Nephron (organoid): Measurements from ENCODE around the gene TUT4.
"Not testable (repeated sequence)": the region's sequence is repeated elsewhere in the genome, so short reads cannot be mapped to it uniquely, and the experiment has no call there.

ENCODE experiments used
- H3K27ac Mint-ChIP-seq, 3 experiments: 2 replicates each; pipeline ENCODE4 v1.8.0; 2020; ENCODE audit warnings: mixed read lengths in 3 of 3, mild to moderate bottlenecking in 2 of 3, moderate library complexity in 1 of 3
- H3K27me3 Mint-ChIP-seq: 2 replicates; pipeline ENCODE4 v1.8.0; 2021; ENCODE audit warnings: low read depth, mild to moderate bottlenecking, moderate library complexity, mixed read lengths
- H3K36me3 Mint-ChIP-seq: 2 replicates; pipeline ENCODE4 v1.8.0; 2020; ENCODE audit warnings: low read depth, mixed read lengths
- H3K4me1 Mint-ChIP-seq: 2 replicates; pipeline ENCODE4 v1.8.0; 2020; ENCODE audit warnings: mixed read lengths
- H3K4me3 Mint-ChIP-seq, 3 experiments: 2 replicates each; pipeline ENCODE4 v1.8.0; 2020; ENCODE audit warnings: mild to moderate bottlenecking in 3 of 3, mixed read lengths in 3 of 3, moderate library complexity in 2 of 3
- H3K9me3 Mint-ChIP-seq: 2 replicates; pipeline ENCODE4 v1.8.0; 2020; ENCODE audit warnings: mixed read lengths
- TF ChIP-seq, protein P1 (sequence below), 3 experiments: fragments of 200-600 bp; sonication (generic); IDR thresholded peaks; one replicate each; pipeline ENCODE4 v1.5.0; 2021; ENCODE audit warnings: antibody characterized with exemption in 3 of 3; ENCODE audit not compliant: unreplicated experiment in 3 of 3

Gene TUT4

DNA sequence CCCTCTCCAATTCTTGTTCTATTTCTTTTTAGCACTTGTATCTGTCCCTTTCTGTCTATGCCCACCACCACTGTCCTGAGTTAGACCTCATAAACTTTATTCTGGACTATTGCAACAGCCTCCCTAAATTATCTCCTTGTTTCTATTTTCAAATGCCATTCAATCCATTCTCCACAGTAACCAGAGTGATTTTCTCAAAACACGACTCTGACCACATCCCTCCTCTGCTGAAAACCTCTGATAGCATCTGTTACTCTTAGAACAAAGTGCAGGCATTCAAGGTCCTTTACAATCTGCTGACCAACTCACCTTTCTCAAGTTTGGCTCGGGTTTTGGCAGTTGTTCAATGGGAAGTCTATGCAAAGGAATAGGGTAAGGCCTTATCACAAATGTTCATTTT, 26.5 kb upstream of the TUT4 start:
- Mint-ChIP-seq H3K9me3 (no peaks in the 10 kb centered on the region), H3K36me3 (no peaks in the 10 kb centered on the region), H3K4me1 (peaks cover 4% of the 10 kb centered on the region), H3K27ac (no peak overlapping the region), H3K4me3 (no peak overlapping the region), H3K27me3 (no peaks in the 10 kb centered on the region)
- TF ChIP-seq, protein P1, sequence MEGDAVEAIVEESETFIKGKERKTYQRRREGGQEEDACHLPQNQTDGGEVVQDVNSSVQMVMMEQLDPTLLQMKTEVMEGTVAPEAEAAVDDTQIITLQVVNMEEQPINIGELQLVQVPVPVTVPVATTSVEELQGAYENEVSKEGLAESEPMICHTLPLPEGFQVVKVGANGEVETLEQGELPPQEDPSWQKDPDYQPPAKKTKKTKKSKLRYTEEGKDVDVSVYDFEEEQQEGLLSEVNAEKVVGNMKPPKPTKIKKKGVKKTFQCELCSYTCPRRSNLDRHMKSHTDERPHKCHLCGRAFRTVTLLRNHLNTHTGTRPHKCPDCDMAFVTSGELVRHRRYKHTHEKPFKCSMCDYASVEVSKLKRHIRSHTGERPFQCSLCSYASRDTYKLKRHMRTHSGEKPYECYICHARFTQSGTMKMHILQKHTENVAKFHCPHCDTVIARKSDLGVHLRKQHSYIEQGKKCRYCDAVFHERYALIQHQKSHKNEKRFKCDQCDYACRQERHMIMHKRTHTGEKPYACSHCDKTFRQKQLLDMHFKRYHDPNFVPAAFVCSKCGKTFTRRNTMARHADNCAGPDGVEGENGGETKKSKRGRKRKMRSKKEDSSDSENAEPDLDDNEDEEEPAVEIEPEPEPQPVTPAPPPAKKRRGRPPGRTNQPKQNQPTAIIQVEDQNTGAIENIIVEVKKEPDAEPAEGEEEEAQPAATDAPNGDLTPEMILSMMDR (IDR thresholded peaks at IDR 0.05; ENCODE audit: unreplicated experiment in 3 of 3) = no peak

DNA sequence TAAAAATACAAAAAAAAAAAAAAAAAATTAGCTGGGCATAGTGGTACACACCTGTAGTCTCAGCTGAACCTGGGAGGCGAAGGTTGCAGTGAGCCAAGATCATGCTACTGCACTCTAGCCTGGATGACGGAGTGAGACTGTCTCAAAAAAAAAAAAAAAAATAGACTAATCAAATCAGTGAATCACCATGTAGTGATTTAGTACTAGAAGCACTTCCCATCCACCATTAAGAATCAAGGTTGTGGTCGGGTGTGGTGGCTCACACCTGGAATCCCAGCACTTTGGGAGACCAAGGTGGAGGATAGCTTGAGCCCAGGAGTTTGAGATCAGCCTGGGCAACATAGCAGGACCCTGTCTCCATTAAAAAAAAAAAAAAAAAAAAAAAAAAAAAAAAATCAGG, 25.2 kb upstream of the TUT4 start:
- not testable (repeated sequence) for H3K36me3 Mint-ChIP-seq, H3K4me1 Mint-ChIP-seq, H3K27ac Mint-ChIP-seq, H3K9me3 Mint-ChIP-seq, H3K4me3 Mint-ChIP-seq, H3K27me3 Mint-ChIP-seq

DNA sequence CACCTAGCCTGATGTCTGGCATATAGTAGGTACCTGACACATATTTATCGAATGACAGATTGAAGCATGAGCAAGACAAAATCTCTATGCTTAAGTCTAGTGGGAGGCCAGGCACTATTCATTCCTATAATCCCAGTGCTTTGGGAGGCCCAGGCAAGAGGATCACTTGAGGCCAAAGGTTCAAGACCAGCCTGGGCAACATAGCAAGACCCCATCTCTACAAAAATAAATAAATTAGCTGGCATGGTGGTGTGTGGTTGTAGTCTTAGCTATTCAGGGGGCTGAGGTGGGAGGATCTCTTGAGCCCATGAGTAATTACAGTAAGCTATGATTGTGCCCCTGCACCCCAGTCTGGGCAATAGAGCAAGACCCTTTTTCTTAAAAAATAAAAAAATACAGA, 23.2 kb upstream of the TUT4 start:
- Mint-ChIP-seq H3K27ac (no peak overlapping the region), H3K36me3 (no peaks in the 10 kb centered on the region), H3K27me3 (no peaks in the 10 kb centered on the region), H3K4me3 (no peak overlapping the region), H3K4me1 (peaks cover 6% of the 10 kb centered on the region), H3K9me3 (no peaks in the 10 kb centered on the region)
- TF ChIP-seq, protein P1 (IDR thresholded peaks at IDR 0.05; ENCODE audit: unreplicated experiment in 3 of 3) = no peak

DNA sequence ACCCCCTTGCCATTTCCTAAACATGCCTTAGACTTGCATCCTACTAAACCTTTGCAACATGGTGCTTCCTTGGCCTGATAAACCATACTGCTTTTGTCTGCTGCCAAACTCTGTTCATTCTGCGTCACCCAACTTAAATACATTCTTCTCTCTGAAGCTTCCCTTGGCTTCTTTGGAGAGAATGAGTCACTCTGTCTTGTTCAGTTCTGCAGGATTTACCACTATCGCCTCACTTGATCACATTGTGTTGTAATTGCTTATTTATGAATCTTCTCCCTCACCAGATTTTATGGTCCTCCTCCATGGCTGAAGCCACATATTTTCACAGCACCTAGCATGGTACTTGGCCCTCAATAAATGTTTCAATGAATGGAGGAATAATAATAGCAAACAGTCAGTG, 21.7 kb upstream of the TUT4 start:
- Mint-ChIP-seq H3K4me1 (peaks cover 9% of the 10 kb centered on the region), H3K27me3 (no peaks in the 10 kb centered on the region), H3K4me3 (no peak overlapping the region), H3K36me3 (no peaks in the 10 kb centered on the region), H3K9me3 (no peaks in the 10 kb centered on the region), H3K27ac (peak overlapping the region in 2 of 3 experiments; percentile 58 to 63)
- TF ChIP-seq, protein P1 (IDR thresholded peaks at IDR 0.05; ENCODE audit: unreplicated experiment in 3 of 3) = no peak

DNA sequence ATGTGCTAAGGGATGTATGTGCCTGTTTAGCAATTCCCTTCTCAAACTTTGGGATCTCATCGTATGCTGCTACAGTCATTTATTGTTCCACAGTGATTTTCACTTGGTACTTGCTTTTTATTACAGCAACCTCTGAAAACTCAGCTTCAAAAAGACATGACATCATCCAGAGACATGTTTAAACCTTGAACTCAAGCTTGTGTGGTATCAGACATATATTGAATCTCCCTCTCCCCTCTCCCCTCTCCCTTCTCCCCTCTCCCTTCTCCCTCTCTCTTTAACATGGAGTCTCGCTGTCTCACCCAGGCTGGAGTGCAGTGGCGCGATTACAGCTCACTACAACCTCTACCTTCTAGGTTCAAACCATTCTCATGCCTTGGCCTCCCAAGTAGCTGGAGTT, 19.5 kb upstream of the TUT4 start:
- Mint-ChIP-seq H3K4me1 (peaks cover 27% of the 10 kb centered on the region), H3K36me3 (no peaks in the 10 kb centered on the region), H3K27me3 (no peaks in the 10 kb centered on the region), H3K27ac (peak overlapping the region in 1 of 3 experiments; percentile 60), H3K4me3 (no peak overlapping the region), H3K9me3 (no peaks in the 10 kb centered on the region)
- TF ChIP-seq, protein P1 (IDR thresholded peaks at IDR 0.05; ENCODE audit: unreplicated experiment in 3 of 3) = no peak

DNA sequence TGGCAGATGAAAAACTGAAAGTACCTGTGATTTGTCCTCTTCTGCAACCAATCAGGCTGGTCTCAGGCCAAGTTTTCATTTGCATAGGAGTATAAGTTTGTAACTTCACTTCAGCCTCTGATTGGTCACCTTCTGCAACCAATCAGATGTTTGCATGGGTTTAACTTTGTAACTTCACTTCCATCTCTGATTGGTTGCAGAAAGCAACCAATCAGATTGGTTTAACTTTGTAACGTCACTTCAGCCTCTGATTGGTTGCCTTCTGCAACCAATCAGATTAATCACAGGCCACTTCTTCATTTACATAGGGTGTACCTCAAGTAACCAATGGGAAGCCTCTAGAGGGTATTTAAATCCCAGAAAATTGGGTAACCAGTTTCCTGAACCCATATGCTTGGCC, 18.9 kb upstream of the TUT4 start:
- H3K4me3 Mint-ChIP-seq = no peak overlapping the region
- peaks cover 27% of the 10 kb centered on the region for H3K4me1 Mint-ChIP-seq
- H3K27me3 Mint-ChIP-seq = no peaks in the 10 kb centered on the region
- no peaks in the 10 kb centered on the region for H3K9me3 Mint-ChIP-seq
- no peaks in the 10 kb centered on the region for H3K36me3 Mint-ChIP-seq
- TF ChIP-seq, protein P1 (IDR thresholded peaks at IDR 0.05; ENCODE audit: unreplicated experiment in 3 of 3) = no peak
- H3K27ac Mint-ChIP-seq = peak overlapping the region in 1 of 3 experiments; percentile 60
